ENCODE data around the gene CYP4B1.
"Not testable (repeated sequence)": the region's sequence is repeated elsewhere in the genome, so short reads cannot be mapped to it uniquely, and the experiment has no call there.

Gene CYP4B1

GRCh38 chr1:46769028-46769740 lies 29.7 kb upstream of the CYP4B1 start:
- no peak for DNase-seq (ENCODE audit: low spot score)
- no peak for TF ChIP-seq CTCF (IDR thresholded peaks at IDR 0.05; ENCODE audit: borderline replicate concordance, control extremely low read depth, extremely low read depth, insufficient read depth, missing control alignments)

GRCh38 chr1:46770541-46770940 lies 28.3 kb upstream of the CYP4B1 start:
- in situ Hi-C loops (cut with MboI; ENCODE audit: low sequenced_read_pairs, unreplicated experiment), result no loop called here
- TF ChIP-seq CTCF (IDR thresholded peaks at IDR 0.05; ENCODE audit: borderline replicate concordance, control extremely low read depth, extremely low read depth, insufficient read depth, missing control alignments), result no peak
- DNase-seq (ENCODE audit: low spot score), result no peak

More at GRCh38 chr1:46769028-46769740, 29.7 kb upstream of the CYP4B1 start:
- in situ Hi-C loops (cut with MboI; ENCODE audit: low sequenced_read_pairs, unreplicated experiment), result no loop called here

- in situ Hi-C loops (cut with MboI; ENCODE audit: low sequenced_read_pairs, unreplicated experiment), result no loop called here
- TF ChIP-seq CTCF (IDR thresholded peaks at IDR 0.05; ENCODE audit: borderline replicate concordance, control extremely low read depth, extremely low read depth, insufficient read depth, missing control alignments), result no peak
- DNase-seq (ENCODE audit: low spot score), result no peak
Measured at GRCh38 chr1:46772571-46772970, 26.3 kb upstream of the CYP4B1 start.

GRCh38 chr1:46774297-46774696 lies 24.5 kb upstream of the CYP4B1 start:
- TF ChIP-seq CTCF (IDR thresholded peaks at IDR 0.05; ENCODE audit: borderline replicate concordance, control extremely low read depth, extremely low read depth, insufficient read depth, missing control alignments), result no peak
- in situ Hi-C loops (cut with MboI; ENCODE audit: low sequenced_read_pairs, unreplicated experiment), result no loop called here
- DNase-seq (ENCODE audit: low spot score), result no peak

GRCh38 chr1:46778456-46778855 lies 20.4 kb upstream of the CYP4B1 start:
- in situ Hi-C loops (cut with MboI; ENCODE audit: low sequenced_read_pairs, unreplicated experiment); DNase-seq (ENCODE audit: low spot score): not testable (repeated sequence)

- no peak for TF ChIP-seq CTCF (IDR thresholded peaks at IDR 0.05; ENCODE audit: borderline replicate concordance, control extremely low read depth, extremely low read depth, insufficient read depth, missing control alignments)
- DNase-seq (ENCODE audit: low spot score), result no peak
- in situ Hi-C loops (cut with MboI; ENCODE audit: low sequenced_read_pairs, unreplicated experiment), result no loop called here
Measured at GRCh38 chr1:46784666-46785065, 14.2 kb upstream of the CYP4B1 start.

- in situ Hi-C loops (cut with MboI; ENCODE audit: low sequenced_read_pairs, unreplicated experiment); DNase-seq (ENCODE audit: low spot score): not testable (repeated sequence)
Measured at GRCh38 chr1:46788634-46789033, 10.2 kb upstream of the CYP4B1 start.
